SK-N-SH (cell line): Measurements from ENCODE around the gene ADAMTSL1.

Experiments
- CTCF ChIP-seq: fragments of 200-600 bp; sonication (generic); IDR thresholded peaks from 2 replicates; pipeline ENCODE4 v1.6.1; 2017; ENCODE audit warnings: antibody characterized with exemption, mild to moderate bottlenecking, moderate library complexity
- EP300 ChIP-seq, 2 experiments: IDR thresholded peaks; 2 replicates each; pipeline versions ENCODE4 v1.4.0 to v1.6.1; 2012; ENCODE audit warnings: borderline replicate concordance in 1 of 2, low read depth in 1 of 2, low read length in 1 of 2
- POLR2AphosphoS5 ChIP-seq: IDR thresholded peaks from 2 replicates; pipeline ENCODE4 v1.6.1; 2012; ENCODE audit warnings: low read depth, low read length
- TAF1 ChIP-seq: IDR thresholded peaks from 2 replicates; pipeline ENCODE4 v1.6.1; 2012; ENCODE audit warnings: low read depth, mild to moderate bottlenecking, low read length, moderate library complexity, borderline replicate concordance
- TEAD4 ChIP-seq: IDR thresholded peaks from 2 replicates; pipeline ENCODE4 v1.4.0; 2012; ENCODE audit warnings: mild to moderate bottlenecking, borderline replicate concordance; ENCODE audit not compliant: insufficient read depth
- USF2 ChIP-seq: fragments of 150-350 bp; IDR thresholded peaks from 2 replicates; pipeline ENCODE4 v1.6.1; 2017; ENCODE audit warnings: antibody characterized with exemption, low read length, low read depth, borderline replicate concordance
- ZBTB33 ChIP-seq: IDR thresholded peaks from 2 replicates; pipeline ENCODE4 v1.4.0; 2012; ENCODE audit warnings: low read depth, borderline replicate concordance

- TF ChIP-seq ZBTB33 (no peak), POLR2AphosphoS5 (no peak), TAF1 (no peak), CTCF (no peak), EP300 (IDR thresholded peaks at IDR 0.05; ENCODE audit: borderline replicate concordance in 1 of 2, low read depth in 1 of 2, low read length in 1 of 2) (no peak), USF2 (no peak), TEAD4 (no peak)
Observed at GRCh38 chr9:18499980-18500379, 26.0 kb downstream of the ADAMTSL1 start.
